Lower lobe of right lung (tissue), 2 donors: Measurements from ENCODE around the gene SOX8. TPM values are rescaled to one million over a fixed set of nuclear protein-coding genes. Genes with fewer than 3 reads are reported as not detected.

Experiments
- ATAC-seq, 2 donors: fragments of 200-7000 bp; cut with Tn5 transposase; one replicate each; pipeline ENCODE4 v1.9.1; 2020 to 2022; ENCODE audit warnings: mild to moderate bottlenecking in 2 of 2, moderate library complexity in 2 of 2
- DNase-seq: peaks from one replicate; pipeline ENCODE4 v3.0.0-alpha.2; 2020
- H3K27ac ChIP-seq: fragments of 200-600 bp; one replicate; pipeline ENCODE4 v1.8.0; 2022
- H3K27me3 ChIP-seq: fragments of 200-600 bp; one replicate; pipeline ENCODE4 v1.8.0; 2022; ENCODE audit warnings: low read depth
- H3K36me3 ChIP-seq: fragments of 200-600 bp; one replicate; pipeline ENCODE4 v1.8.0; 2022; ENCODE audit warnings: mild to moderate bottlenecking
- H3K4me1 ChIP-seq: fragments of 200-600 bp; one replicate; pipeline ENCODE4 v1.8.0; 2022
- H3K4me3 ChIP-seq: fragments of 200-600 bp; one replicate; pipeline ENCODE4 v1.8.0; 2022; ENCODE audit warnings: mild to moderate bottlenecking
- H3K9me3 ChIP-seq: fragments of 200-600 bp; one replicate; pipeline ENCODE4 v1.8.0; 2022
- intact Hi-C: fragments of 100-400 bp; cut with DNase I; formaldehyde crosslinking; loops from one replicate; pipeline ENCODE4 v1.11.0; 2022
- total RNA-seq: library from RNA; stranded (reverse); fragmentation: NEBNext Ultra II Directional; extraction: Animal tissue kit (Norgen Biotek cat#: 25700); gene quantifications from one replicate; pipeline ENCODE4 v1.2.1, GENCODE V29; 2021
- TF ChIP-seq, protein P1 (sequence below): fragments of 200-600 bp; IDR thresholded peaks from one replicate; pipeline ENCODE4 v1.8.0; 2022; ENCODE audit warnings: antibody characterized with exemption, mild to moderate bottlenecking
- donor health status: DM: no; HTN: yes; CAD: no; lungs with severe emphysema.

The SOX8 gene
- total RNA-seq, 1 donor from 2014 or later = 0.15 TPM

- H3K27me3 ChIP-seq = peaks cover 29% of the 10 kb centered on the region
- no peaks in the 10 kb centered on the region for H3K36me3 ChIP-seq
- ATAC-seq (no peak), DNase-seq (no peak)
- H3K9me3 ChIP-seq = peaks cover 7% of the 10 kb centered on the region
- peaks cover 3% of the 10 kb centered on the region for H3K4me1 ChIP-seq
- H3K27ac ChIP-seq = no peak overlapping the region
- intact Hi-C loops = no loop called here
- no peak overlapping the region for H3K4me3 ChIP-seq
- TF ChIP-seq, protein P1, sequence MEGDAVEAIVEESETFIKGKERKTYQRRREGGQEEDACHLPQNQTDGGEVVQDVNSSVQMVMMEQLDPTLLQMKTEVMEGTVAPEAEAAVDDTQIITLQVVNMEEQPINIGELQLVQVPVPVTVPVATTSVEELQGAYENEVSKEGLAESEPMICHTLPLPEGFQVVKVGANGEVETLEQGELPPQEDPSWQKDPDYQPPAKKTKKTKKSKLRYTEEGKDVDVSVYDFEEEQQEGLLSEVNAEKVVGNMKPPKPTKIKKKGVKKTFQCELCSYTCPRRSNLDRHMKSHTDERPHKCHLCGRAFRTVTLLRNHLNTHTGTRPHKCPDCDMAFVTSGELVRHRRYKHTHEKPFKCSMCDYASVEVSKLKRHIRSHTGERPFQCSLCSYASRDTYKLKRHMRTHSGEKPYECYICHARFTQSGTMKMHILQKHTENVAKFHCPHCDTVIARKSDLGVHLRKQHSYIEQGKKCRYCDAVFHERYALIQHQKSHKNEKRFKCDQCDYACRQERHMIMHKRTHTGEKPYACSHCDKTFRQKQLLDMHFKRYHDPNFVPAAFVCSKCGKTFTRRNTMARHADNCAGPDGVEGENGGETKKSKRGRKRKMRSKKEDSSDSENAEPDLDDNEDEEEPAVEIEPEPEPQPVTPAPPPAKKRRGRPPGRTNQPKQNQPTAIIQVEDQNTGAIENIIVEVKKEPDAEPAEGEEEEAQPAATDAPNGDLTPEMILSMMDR = no peak
Observed at GRCh38 chr16:993731-994130, 12.2 kb downstream of the SOX8 start.

GRCh38 chr16:995087-995486, 13.5 kb downstream of the SOX8 start:
- Histone ChIP-seq H3K36me3 (no peaks in the 10 kb centered on the region), H3K27me3 (peaks cover 36% of the 10 kb centered on the region)

DNA sequence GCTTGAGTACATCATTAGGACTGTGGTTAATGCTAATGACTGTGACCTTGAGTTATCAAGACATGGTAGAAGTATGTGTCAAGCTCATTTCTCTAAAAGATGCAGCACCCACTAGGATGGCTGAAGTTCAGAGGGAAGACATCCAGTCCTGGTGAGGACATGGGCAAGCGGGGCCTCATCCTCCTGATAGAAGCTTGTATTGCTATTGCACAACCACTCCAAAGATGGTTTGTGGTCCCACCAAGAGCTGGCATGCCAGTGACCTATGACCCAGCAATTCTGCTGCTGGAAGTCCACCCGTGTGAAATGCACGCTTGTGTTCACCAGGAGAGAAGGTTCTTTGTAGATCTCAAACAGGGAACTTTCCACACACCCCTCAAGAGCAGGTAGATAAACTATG, 14.2 kb downstream of the SOX8 start:
- TF ChIP-seq, protein P1 = no peak
- H3K27me3 ChIP-seq = peaks cover 38% of the 10 kb centered on the region
- H3K9me3 ChIP-seq = peaks cover 7% of the 10 kb centered on the region
- no peak for ATAC-seq
- no peak overlapping the region for H3K4me3 ChIP-seq
- H3K36me3 ChIP-seq = no peaks in the 10 kb centered on the region
- DNase-seq = no peak
- intact Hi-C loops = no loop called here
- no peak overlapping the region for H3K27ac ChIP-seq
- H3K4me1 ChIP-seq = peaks cover 3% of the 10 kb centered on the region

More at GRCh38 chr16:995087-995486, 13.5 kb downstream of the SOX8 start:
- ATAC-seq (no peak), DNase-seq (no peak)
- TF ChIP-seq, protein P1 = no peak
- H3K27ac ChIP-seq = no peak overlapping the region
- intact Hi-C loops = no loop called here
- H3K4me3 ChIP-seq = no peak overlapping the region
- peaks cover 7% of the 10 kb centered on the region for H3K9me3 ChIP-seq
- H3K4me1 ChIP-seq = peaks cover 3% of the 10 kb centered on the region

GRCh38 chr16:996681-997080, 15.1 kb downstream of the SOX8 start:
- peaks cover 39% of the 10 kb centered on the region for H3K27me3 ChIP-seq
- intact Hi-C loops = no loop called here
- no peak for DNase-seq

GRCh38 chr16:997440-998051, 16.0 kb downstream of the SOX8 start:
- TF ChIP-seq, protein P1 = no peak
- DNase-seq (no peak), ATAC-seq (peak; percentile 55 to 69)
- intact Hi-C loops = no loop called here
- peak overlapping the region; percentile 18 for H3K27ac ChIP-seq
- H3K4me3 ChIP-seq = peak overlapping the region; percentile 40
- peaks cover 3% of the 10 kb centered on the region for H3K4me1 ChIP-seq
- peaks cover 7% of the 10 kb centered on the region for H3K9me3 ChIP-seq
- H3K36me3 ChIP-seq = no peaks in the 10 kb centered on the region
- H3K27me3 ChIP-seq = peaks cover 42% of the 10 kb centered on the region

More at GRCh38 chr16:996681-997080, 15.1 kb downstream of the SOX8 start:
- ATAC-seq = no peak
- Histone ChIP-seq H3K9me3 (peaks cover 7% of the 10 kb centered on the region), H3K4me1 (peaks cover 3% of the 10 kb centered on the region), H3K27ac (no peak overlapping the region), H3K4me3 (no peak overlapping the region), H3K36me3 (no peaks in the 10 kb centered on the region)
- TF ChIP-seq, protein P1 = no peak
